HepG2 (cell line): ENCODE results near the gene POLE4. TPM values are rescaled to one million over a fixed set of nuclear protein-coding genes. Genes with fewer than 3 reads are reported as not detected.

Experiments used
- DNMT1 ChIP-seq: sonication (generic); formaldehyde crosslinking; IDR thresholded peaks from 2 replicates; pipeline ENCODE4 v1.5.1; 2020; ENCODE audit warnings: mild to moderate bottlenecking, missing genetic modification reagents
- YEATS2 ChIP-seq: sonication (generic); formaldehyde crosslinking; IDR thresholded peaks from 2 replicates; pipeline ENCODE4 v1.4.0; 2020; ENCODE audit warnings: missing genetic modification reagents, borderline replicate concordance
- ZNF121 ChIP-seq: sonication (generic); formaldehyde crosslinking; IDR thresholded peaks from 2 replicates; pipeline ENCODE4 v1.5.0; 2020; ENCODE audit warnings: mild to moderate bottlenecking, missing genetic modification reagents
- ZNF292 ChIP-seq: sonication (generic); formaldehyde crosslinking; IDR thresholded peaks from 2 replicates; pipeline ENCODE4 v1.8.1; 2022; ENCODE audit warnings: mild to moderate bottlenecking, low read depth, missing genetic modification reagents, borderline replicate concordance
- ZNF574 ChIP-seq: sonication (generic); formaldehyde crosslinking; IDR thresholded peaks from 2 replicates; pipeline ENCODE4 v1.4.0; 2020; ENCODE audit warnings: missing genetic modification reagents
- ZNF790 ChIP-seq: sonication (generic); formaldehyde crosslinking; IDR thresholded peaks from 2 replicates; pipeline ENCODE4 v1.8.0; 2022; ENCODE audit warnings: missing genetic modification reagents, mild to moderate bottlenecking, borderline replicate concordance
- ZNF883 ChIP-seq: sonication (generic); formaldehyde crosslinking; IDR thresholded peaks from 2 replicates; pipeline ENCODE4 v1.5.1; 2020; ENCODE audit warnings: mild to moderate bottlenecking, missing genetic modification reagents; ENCODE audit errors: not compliant biosample characterization
- polyA plus RNA-seq, 8 experiments: library from polyadenylated mRNA; depleted of rRNA in 3 of 8; stranded (reverse) in 7 of 8; unstranded in 1 of 8; fragments of >200 nt; fragmentation: Illumina TruSeq in 4 of 8; extraction: Trizol in 4 of 8; gene quantifications; 2 replicates each; pipeline versions ENCODE4 v1.2.1 to v1.2.3, GENCODE V29; 2011 to 2016; ENCODE audit warnings: low read depth in 4 of 8, missing spikeins in 1 of 8, mixed read lengths in 1 of 8; ENCODE audit not compliant: insufficient read depth in 1 of 8
- total RNA-seq, 5 experiments: library from RNA; depleted of rRNA; stranded (reverse); fragments of >200 nt; fragmentation: Illumina TruSeq; extraction: Trizol; gene quantifications; 2 replicates each; pipeline ENCODE4 v1.2.3, GENCODE V29; 2016; ENCODE audit warnings: low read depth in 1 of 5
- TF ChIP-seq, protein P1 (sequence below), 2 experiments: sonication (generic) in 1 of 2; formaldehyde crosslinking in 1 of 2; IDR thresholded peaks; 2 replicates each; pipeline versions ENCODE4 v1.4.0 to v1.6.1; 2018 to 2020; ENCODE audit warnings: missing genetic modification reagents in 2 of 2, borderline replicate concordance in 1 of 2, low read depth in 1 of 2, mild to moderate bottlenecking in 1 of 2, missing biosample characterization in 1 of 2

POLE4 gene
- total and polyA plus RNA-seq, 2 of the 13 experiments (the other 11 are each of a cell fraction or from before 2014, with no cell fraction given), result 106 to 116 TPM

DNA sequence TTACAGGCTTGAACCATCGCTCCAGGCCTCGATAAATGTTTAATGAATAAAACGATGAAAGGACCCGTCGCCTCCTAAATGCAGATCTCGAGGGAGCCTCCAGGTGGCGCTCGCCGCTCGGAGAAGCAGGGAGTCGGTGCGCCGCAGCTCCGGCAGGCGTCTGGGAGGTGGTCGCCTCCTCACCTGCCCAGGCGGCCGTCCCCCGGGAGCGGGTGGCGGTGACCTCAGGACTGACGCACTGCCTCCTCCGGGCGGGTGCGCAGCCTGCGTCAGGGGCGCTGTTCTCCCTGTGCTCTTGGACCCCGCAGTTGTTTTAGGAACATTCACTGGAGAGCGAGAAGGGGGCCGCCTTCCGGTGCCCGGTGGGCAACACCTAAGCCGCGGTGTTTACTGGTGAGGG is 38.6 kb upstream of the POLE4 start (continued):
- TF ChIP-seq ZNF574 (peak; percentile 36; the same call in 1 of the 2 replicates), YEATS2 (CRISPR knock-in tag) (no peak), ZNF121 (no peak), ZNF292 (no peak), ZNF790 (no peak), DNMT1 (CRISPR knock-in tag) (0 out of 2 replicates have a peak, but pooled peaks have one; percentile 44), ZNF883 (CRISPR knock-in tag) (peak; percentile 31)
- TF ChIP-seq, protein P1, sequence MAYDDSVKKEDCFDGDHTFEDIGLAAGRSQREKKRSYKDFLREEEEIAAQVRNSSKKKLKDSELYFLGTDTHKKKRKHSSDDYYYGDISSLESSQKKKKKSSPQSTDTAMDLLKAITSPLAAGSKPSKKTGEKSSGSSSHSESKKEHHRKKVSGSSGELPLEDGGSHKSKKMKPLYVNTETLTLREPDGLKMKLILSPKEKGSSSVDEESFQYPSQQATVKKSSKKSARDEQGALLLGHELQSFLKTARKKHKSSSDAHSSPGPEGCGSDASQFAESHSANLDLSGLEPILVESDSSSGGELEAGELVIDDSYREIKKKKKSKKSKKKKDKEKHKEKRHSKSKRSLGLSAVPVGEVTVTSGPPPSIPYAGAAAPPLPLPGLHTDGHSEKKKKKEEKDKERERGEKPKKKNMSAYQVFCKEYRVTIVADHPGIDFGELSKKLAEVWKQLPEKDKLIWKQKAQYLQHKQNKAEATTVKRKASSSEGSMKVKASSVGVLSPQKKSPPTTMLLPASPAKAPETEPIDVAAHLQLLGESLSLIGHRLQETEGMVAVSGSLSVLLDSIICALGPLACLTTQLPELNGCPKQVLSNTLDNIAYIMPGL (CRISPR knock-in tag; IDR thresholded peaks at IDR 0.05; ENCODE audit: borderline replicate concordance in 1 of 2, low read depth in 1 of 2), result 0 out of 4 replicates have a peak, but pooled peaks of 1 of the 2 experiments have one; percentile 40
- TF ChIP-seq, all 625 proteins: peak for 66
